ENCODE results near the gene TACR1. TPM values are rescaled to one million over a fixed set of nuclear protein-coding genes. Genes with fewer than 3 reads are reported as not detected.

The TACR1 gene
- total RNA-seq, 1 experiment from 2014 or later, result not detected

DNA sequence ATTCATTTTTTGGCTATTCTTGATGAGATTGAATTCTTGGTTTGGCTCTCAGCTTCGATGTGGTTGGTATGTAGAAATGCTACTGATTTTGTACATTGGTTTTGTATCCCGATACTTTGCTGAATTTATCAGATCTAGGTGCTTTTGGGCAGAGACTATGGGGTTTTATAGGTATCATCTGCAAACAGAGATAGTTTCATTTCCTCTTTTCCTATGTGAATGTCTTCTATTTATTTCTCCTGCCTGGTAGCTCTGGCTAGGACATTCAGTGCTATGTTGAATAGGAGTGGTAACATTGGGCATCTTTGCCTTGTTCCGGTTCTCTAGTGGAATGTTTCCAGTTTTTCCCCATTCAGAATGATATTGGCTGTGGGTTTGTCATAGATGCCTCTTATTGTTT, 5.5 kb upstream of the TACR1 start:
- intact Hi-C loops (cut with micrococcal nuclease; ENCODE audit: unreplicated experiment), result no loop called here
- no peak for DNase-seq
- TF ChIP-seq, protein P1, sequence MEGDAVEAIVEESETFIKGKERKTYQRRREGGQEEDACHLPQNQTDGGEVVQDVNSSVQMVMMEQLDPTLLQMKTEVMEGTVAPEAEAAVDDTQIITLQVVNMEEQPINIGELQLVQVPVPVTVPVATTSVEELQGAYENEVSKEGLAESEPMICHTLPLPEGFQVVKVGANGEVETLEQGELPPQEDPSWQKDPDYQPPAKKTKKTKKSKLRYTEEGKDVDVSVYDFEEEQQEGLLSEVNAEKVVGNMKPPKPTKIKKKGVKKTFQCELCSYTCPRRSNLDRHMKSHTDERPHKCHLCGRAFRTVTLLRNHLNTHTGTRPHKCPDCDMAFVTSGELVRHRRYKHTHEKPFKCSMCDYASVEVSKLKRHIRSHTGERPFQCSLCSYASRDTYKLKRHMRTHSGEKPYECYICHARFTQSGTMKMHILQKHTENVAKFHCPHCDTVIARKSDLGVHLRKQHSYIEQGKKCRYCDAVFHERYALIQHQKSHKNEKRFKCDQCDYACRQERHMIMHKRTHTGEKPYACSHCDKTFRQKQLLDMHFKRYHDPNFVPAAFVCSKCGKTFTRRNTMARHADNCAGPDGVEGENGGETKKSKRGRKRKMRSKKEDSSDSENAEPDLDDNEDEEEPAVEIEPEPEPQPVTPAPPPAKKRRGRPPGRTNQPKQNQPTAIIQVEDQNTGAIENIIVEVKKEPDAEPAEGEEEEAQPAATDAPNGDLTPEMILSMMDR (IDR thresholded peaks at IDR 0.05; ENCODE audit: unreplicated experiment), result no peak
- H3K36me3 Mint-ChIP-seq (ENCODE audit: insufficient read depth, unreplicated experiment), result no peaks in the 10 kb centered on the region
- H3K4me3 Mint-ChIP-seq (ENCODE audit: low read depth, unreplicated experiment), result no peak overlapping the region
- no peaks in the 10 kb centered on the region for H3K9me3 Mint-ChIP-seq (ENCODE audit: low read depth, unreplicated experiment)
- H3K27me3 Mint-ChIP-seq (ENCODE audit: unreplicated experiment), result peaks cover 78% of the 10 kb centered on the region
- CTCF ChIA-PET, result no interaction called here
- no peak overlapping the region for H3K27ac Mint-ChIP-seq (ENCODE audit: unreplicated experiment)
- no TSS peak for BruUV-seq (replicated peaks)
- peaks cover 1% of the 10 kb centered on the region for H3K4me1 Mint-ChIP-seq (ENCODE audit: low read depth, unreplicated experiment)

DNA sequence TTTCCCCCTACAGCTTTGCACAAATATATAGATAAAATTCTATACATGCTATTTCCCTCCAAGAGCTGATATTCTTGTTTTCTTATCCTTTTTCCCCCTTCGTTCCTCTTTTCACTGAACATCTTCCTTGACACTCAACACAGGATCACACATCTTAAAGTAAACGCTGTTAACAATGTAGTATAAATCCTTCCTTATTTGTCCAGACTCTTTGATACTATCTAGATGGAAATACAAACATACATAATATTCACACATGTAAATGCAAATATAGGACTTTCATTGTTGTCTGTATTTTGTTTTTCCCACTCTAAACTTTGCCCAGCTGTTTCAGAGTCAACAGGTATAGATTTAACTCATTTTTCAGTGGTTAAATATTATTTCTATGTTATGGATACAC, 3.0 kb upstream of the TACR1 start:
- H3K4me3 Mint-ChIP-seq (ENCODE audit: low read depth, unreplicated experiment), result no peak overlapping the region
- peaks cover 88% of the 10 kb centered on the region for H3K27me3 Mint-ChIP-seq (ENCODE audit: unreplicated experiment)
- CTCF ChIA-PET, result interaction anchor here (0.6 kb wide), 1 partner anchor 1374 kb away, joined by 3 read pairs; no protein-coding TSS in a partner anchor
- no peaks in the 10 kb centered on the region for H3K9me3 Mint-ChIP-seq (ENCODE audit: low read depth, unreplicated experiment)
- intact Hi-C loops (cut with micrococcal nuclease; ENCODE audit: unreplicated experiment), result no loop called here
- no TSS peak for BruUV-seq (replicated peaks)
- no peak for DNase-seq
- no peaks in the 10 kb centered on the region for H3K36me3 Mint-ChIP-seq (ENCODE audit: insufficient read depth, unreplicated experiment)
- H3K4me1 Mint-ChIP-seq (ENCODE audit: low read depth, unreplicated experiment), result peaks cover 8% of the 10 kb centered on the region
- no peak overlapping the region for H3K27ac Mint-ChIP-seq (ENCODE audit: unreplicated experiment)
- TF ChIP-seq, protein P1 (IDR thresholded peaks at IDR 0.05; ENCODE audit: unreplicated experiment), result no peak

DNA sequence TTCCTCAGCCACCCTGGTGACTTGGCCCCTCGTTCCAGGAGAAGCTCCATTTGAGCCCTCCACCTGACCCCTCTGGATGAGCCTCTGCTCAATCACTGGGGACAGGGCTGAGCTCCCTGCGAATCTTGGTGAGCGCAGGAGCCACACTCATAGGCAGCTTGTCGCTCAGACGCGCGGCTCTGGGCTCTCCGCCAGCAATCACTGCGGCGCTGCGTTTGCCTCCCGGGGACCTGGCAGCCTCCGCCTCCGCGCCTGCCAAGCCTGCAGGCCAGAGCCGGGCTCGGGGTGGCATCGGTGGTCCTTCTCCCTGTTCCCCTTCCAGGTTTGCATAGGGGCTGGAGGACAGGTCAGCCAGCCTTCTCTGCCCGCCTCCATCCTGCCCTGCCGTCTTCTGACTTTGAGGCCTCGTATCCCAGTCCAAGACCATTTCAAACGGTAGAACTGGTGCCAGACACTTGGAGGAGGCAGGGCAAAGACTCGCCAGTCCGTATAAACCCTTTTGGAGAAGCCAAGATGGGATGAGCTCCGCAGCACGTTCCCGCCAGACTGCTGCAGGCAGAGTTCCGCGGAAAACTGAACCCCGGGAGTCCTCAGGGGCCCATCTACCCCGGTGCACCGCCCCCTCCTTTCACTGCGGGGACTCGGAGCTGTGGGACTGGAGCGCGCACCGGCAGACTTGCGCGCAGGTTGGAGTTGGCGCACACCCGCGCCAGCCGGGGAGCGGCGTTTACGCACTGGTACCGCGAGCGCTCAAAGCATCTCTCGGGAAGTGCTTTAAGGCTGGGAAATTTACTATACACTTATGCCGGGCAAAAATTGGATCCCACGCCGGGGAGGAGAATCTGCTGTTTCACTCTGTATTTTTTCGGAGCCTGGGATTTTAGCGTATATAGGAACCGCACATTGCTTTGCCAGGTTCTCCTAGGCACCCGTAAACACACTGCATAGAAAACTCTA, 1.1 kb upstream of the TACR1 start:
- CTCF ChIA-PET, result interaction anchor here (1.6 kb wide), 1 partner anchor 191 kb away, joined by 3 read pairs; no protein-coding TSS in a partner anchor
- no peaks in the 10 kb centered on the region for H3K36me3 Mint-ChIP-seq (ENCODE audit: insufficient read depth, unreplicated experiment)
- DNase-seq, result peak; percentile 53

DNA sequence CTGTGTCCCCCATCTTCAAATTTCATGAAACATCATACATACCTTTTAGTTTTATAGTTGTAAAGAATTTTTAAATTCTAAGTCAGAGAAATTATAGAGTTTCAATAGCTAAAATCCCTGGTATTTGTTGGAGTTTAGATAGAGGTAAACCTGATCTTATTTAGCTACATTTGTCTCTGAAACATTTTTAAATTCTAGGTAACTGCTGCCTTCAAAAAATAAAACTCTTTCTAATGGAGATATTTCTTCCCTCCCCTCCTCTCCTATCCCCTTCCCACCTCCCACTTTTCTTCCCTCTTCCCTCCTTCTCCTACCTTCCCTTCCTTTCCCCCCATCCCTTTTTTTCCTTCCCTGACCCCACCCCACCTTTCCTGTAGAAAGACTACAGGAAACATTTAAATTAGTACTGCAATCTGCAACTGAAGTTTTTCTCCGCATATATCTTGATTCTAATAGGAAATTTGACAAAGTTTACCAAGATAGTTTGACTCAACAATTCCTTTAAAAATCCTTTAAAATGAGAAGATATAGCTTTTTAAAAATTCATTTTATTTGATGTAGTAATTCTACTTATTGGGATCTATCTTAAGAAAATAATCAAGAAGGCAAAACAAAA, 4.1 kb downstream of the TACR1 start:
- CTCF ChIA-PET, result no interaction called here

More for the DNA sequence above, 1.1 kb upstream of the TACR1 start:
- TF ChIP-seq, protein P1 (IDR thresholded peaks at IDR 0.05; ENCODE audit: unreplicated experiment), result no peak
- Mint-ChIP-seq H3K4me1 (ENCODE audit: low read depth, unreplicated experiment) (peaks cover 8% of the 10 kb centered on the region), H3K9me3 (ENCODE audit: low read depth, unreplicated experiment) (no peaks in the 10 kb centered on the region), H3K27me3 (ENCODE audit: unreplicated experiment) (peaks cover 88% of the 10 kb centered on the region), H3K27ac (ENCODE audit: unreplicated experiment) (no peak overlapping the region), H3K4me3 (ENCODE audit: low read depth, unreplicated experiment) (peak overlapping the region; percentile 70)
- no TSS peak for BruUV-seq (replicated peaks)
- intact Hi-C loops (cut with micrococcal nuclease; ENCODE audit: unreplicated experiment), result no loop called here

More for the DNA sequence above, 4.1 kb downstream of the TACR1 start:
- no TSS peak for BruUV-seq (replicated peaks)
- intact Hi-C loops (cut with micrococcal nuclease; ENCODE audit: unreplicated experiment), result no loop called here
- peaks cover 100% of the 10 kb centered on the region for H3K27me3 Mint-ChIP-seq (ENCODE audit: unreplicated experiment)
- peaks cover 8% of the 10 kb centered on the region for H3K4me1 Mint-ChIP-seq (ENCODE audit: low read depth, unreplicated experiment)
- H3K9me3 Mint-ChIP-seq (ENCODE audit: low read depth, unreplicated experiment), result no peaks in the 10 kb centered on the region
- DNase-seq, result no peak
- no peaks in the 10 kb centered on the region for H3K36me3 Mint-ChIP-seq (ENCODE audit: insufficient read depth, unreplicated experiment)
- H3K27ac Mint-ChIP-seq (ENCODE audit: unreplicated experiment), result no peak overlapping the region
- TF ChIP-seq, protein P1 (IDR thresholded peaks at IDR 0.05; ENCODE audit: unreplicated experiment), result no peak
- H3K4me3 Mint-ChIP-seq (ENCODE audit: low read depth, unreplicated experiment), result no peak overlapping the region
